Fibroblast of the aortic adventitia (primary cell): ENCODE data around the gene TCAIM. TPM values are rescaled to one million over a fixed set of nuclear protein-coding genes. Genes with fewer than 3 reads are reported as not detected.

ENCODE experiments used
- DNase-seq: peaks from one replicate; pipeline ENCODE4 v3.0.0-alpha.2; 2010; ENCODE audit warnings: low read depth
- H3K4me3 ChIP-seq: 2 replicates; pipeline ENCODE4 v1.5.1; 2011; ENCODE audit warnings: low read depth, mild to moderate bottlenecking, control low read depth, low read length, moderate library complexity
- total RNA-seq: library from RNA; depleted of rRNA; stranded (reverse); fragments of >200 nt; gene quantifications from 2 replicates; pipeline ENCODE4 v1.2.3, GENCODE V29; 2012; ENCODE audit warnings: low replicate concordance
- TF ChIP-seq, protein P1 (sequence below): IDR thresholded peaks from 2 replicates; pipeline ENCODE4 v1.5.1; 2011; ENCODE audit warnings: mild to moderate bottlenecking, low read length, control low read depth, inconsistent platforms; ENCODE audit not compliant: insufficient read depth

The TCAIM gene
- total RNA-seq, 1 donor, result 33.3 TPM

- TF ChIP-seq, protein P1, sequence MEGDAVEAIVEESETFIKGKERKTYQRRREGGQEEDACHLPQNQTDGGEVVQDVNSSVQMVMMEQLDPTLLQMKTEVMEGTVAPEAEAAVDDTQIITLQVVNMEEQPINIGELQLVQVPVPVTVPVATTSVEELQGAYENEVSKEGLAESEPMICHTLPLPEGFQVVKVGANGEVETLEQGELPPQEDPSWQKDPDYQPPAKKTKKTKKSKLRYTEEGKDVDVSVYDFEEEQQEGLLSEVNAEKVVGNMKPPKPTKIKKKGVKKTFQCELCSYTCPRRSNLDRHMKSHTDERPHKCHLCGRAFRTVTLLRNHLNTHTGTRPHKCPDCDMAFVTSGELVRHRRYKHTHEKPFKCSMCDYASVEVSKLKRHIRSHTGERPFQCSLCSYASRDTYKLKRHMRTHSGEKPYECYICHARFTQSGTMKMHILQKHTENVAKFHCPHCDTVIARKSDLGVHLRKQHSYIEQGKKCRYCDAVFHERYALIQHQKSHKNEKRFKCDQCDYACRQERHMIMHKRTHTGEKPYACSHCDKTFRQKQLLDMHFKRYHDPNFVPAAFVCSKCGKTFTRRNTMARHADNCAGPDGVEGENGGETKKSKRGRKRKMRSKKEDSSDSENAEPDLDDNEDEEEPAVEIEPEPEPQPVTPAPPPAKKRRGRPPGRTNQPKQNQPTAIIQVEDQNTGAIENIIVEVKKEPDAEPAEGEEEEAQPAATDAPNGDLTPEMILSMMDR, result no peak
- no peak overlapping the region for H3K4me3 ChIP-seq
- DNase-seq, result no peak
Observed at GRCh38 chr3:44428910-44429309, 90.3 kb downstream of the TCAIM start.

GRCh38 chr3:44429459-44429858 lies 90.9 kb downstream of the TCAIM start:
- no peak for DNase-seq
- TF ChIP-seq, protein P1, result no peak
- H3K4me3 ChIP-seq, result no peak overlapping the region

DNA sequence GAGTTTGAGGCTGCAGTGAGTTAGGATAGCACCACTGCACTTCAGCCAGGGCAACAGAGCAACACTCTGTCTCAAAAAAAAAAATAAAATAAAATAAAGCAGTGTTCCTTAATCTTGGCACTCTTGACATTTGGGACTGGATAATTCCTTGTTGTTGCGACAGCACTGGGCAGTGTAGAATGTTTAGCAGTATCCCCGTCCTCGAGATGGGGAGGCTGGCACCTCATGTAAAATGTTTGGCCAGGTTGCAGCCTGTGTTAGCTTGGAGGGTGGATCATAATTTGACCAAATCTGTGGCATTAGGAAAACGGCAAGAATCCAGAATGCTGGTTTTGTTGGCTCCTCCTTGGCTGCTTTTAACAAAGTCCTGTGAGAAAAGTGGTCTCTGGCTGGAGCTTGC lies 91.9 kb downstream of the TCAIM start:
- TF ChIP-seq, protein P1, result no peak
- no peak overlapping the region for H3K4me3 ChIP-seq
- no peak for DNase-seq

GRCh38 chr3:44434834-44435510 lies 96.4 kb downstream of the TCAIM start:
- DNase-seq, result no peak
- TF ChIP-seq, protein P1, result no peak
- H3K4me3 ChIP-seq, result no peak overlapping the region

DNA sequence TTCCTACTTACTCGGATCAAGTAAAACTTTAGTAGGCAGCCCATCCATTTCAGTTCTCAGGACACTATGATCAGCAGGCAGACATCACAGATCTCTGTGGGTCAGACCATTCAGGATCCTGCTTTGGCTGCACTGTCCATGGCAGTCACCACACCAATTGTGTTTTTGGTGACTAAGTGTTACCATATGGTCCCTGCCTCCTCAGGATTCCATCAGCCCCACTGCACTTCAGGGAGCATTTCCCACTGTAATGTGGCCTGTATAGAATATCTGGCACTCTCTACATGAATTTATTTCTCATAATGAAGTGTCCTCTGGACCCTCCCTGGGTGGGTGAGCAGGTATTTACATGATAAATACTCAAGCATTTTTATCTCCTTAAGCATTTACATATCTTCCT lies 97.6 kb downstream of the TCAIM start:
- DNase-seq, result no peak
- H3K4me3 ChIP-seq, result no peak overlapping the region
- TF ChIP-seq, protein P1, result no peak

- DNase-seq, result no peak
- no peak overlapping the region for H3K4me3 ChIP-seq
- TF ChIP-seq, protein P1, result no peak
Observed at GRCh38 chr3:44437800-44438199, 99.2 kb downstream of the TCAIM start.
